Activated naive CD4-positive, alpha-beta T cell treated with anti-CD3 and anti-CD28 coated beads, Interleukin-2, amount 10 ng/mL, durations not matched to agents 5 hours and 36 hours (primary cell): Measurements from ENCODE around the gene CDCA7. TPM values are rescaled to one million over a fixed set of nuclear protein-coding genes. Genes with fewer than 3 reads are reported as not detected.

ENCODE experiments used
- total RNA-seq, 2 experiments: library from RNA; stranded (reverse); gene quantifications; one replicate each; pipeline ENCODE4 v1.2.3, GENCODE V29; 2021

CDCA7 gene
- total RNA-seq, result 10 to 100 TPM; 77.9 to 80.3 TPM

DNA sequence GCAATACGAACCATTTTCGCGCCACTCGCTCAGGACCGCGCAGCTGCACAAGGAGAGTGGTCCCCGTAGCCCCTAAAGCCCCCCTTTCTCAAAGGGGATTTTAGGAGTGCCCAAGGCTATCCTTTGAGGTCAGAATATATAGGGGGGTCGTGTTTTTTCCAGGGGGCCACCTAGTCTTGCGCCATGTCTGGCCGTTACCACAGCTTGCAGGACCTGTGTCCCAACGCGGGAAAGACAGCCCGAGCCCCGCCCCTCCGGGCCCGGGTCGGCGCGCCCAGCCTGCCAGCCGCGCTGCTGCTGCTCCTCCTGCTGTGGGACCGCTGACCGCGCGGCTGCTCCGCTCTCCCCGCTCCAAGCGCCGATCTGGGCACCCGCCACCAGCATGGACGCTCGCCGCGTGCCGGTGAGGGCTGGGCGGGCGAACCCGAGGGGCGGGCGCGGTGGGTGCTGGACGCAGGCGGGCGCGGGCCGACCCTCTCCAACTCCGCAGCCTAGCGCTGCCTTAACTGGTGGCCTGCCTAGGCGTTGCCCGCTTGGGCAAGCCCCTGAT, at the start of gene CDCA7:
CDCA7 (plus strand) TSS at position 291 of the 550 bp plus-strand sequence; CDS start at position 383, 92 bp downstream.

